ENCODE data around the gene LSM4. TPM values are rescaled to one million over a fixed set of nuclear protein-coding genes. Genes with fewer than 3 reads are reported as not detected.

LSM4 gene
- total and polyA plus RNA-seq, 2 experiments from 2014 or later = 591 to 637 TPM

DNA sequence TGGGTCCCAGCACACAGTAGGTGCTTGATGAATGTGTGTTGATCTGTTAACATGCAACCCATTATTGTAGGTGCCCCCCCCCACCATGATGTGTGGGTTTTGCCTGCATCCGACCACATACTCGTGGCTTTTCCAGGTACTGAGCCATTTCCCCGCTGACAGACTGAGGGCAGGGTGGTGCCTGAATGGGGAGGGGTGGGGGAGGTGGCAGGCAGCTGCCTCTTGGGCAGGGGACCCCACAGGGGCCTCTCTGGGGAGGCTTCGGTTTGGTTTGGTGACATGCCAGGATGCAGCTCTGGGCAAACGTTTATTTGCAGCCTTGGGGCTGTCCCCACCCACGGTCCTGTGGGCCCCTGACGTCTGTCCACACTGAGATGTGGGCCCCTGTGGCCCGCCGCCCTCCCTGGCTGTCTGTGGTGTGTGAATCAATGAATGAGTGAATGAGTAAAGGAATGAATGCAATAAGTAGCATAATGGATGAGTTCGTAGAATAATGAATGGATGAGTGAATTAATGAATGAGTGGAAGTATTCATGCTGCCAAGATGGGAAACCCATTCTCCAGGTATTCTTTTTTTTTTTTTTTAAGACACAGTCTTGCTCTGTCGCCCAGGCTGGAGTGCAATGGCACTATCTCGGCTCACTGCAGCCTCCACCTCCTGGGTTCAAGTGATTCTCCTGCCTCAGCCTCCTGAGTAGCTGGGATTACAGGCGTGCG lies 32.4 kb downstream of the LSM4 start:
- H3K9me3 Mint-ChIP-seq = peaks cover 2% of the 10 kb centered on the region; the same call in 1 of the 3 replicates
- TF ChIP-seq, protein P1, sequence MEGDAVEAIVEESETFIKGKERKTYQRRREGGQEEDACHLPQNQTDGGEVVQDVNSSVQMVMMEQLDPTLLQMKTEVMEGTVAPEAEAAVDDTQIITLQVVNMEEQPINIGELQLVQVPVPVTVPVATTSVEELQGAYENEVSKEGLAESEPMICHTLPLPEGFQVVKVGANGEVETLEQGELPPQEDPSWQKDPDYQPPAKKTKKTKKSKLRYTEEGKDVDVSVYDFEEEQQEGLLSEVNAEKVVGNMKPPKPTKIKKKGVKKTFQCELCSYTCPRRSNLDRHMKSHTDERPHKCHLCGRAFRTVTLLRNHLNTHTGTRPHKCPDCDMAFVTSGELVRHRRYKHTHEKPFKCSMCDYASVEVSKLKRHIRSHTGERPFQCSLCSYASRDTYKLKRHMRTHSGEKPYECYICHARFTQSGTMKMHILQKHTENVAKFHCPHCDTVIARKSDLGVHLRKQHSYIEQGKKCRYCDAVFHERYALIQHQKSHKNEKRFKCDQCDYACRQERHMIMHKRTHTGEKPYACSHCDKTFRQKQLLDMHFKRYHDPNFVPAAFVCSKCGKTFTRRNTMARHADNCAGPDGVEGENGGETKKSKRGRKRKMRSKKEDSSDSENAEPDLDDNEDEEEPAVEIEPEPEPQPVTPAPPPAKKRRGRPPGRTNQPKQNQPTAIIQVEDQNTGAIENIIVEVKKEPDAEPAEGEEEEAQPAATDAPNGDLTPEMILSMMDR (conservative IDR thresholded peaks at IDR 0.05; ENCODE audit: low read depth in 2 of 2) = no peak
- TF ChIP-seq POLR2AphosphoS5 (IDR thresholded peaks at IDR 0.05; ENCODE audit: low read depth) (no peak), ZNF114 (CRISPR knock-in tag; IDR thresholded peaks at IDR 0.05) (no peak), NANOG (IDR thresholded peaks at IDR 0.05; ENCODE audit: borderline replicate concordance) (no peak), JUNB (IDR thresholded peaks at IDR 0.05; ENCODE audit: unreplicated experiment) (no peak), ZNF331 (CRISPR knock-in tag; IDR thresholded peaks at IDR 0.05; ENCODE audit: low read depth) (no peak), STAT1 (IDR thresholded peaks at IDR 0.05; ENCODE audit: unreplicated experiment) (no peak), EZH2 (IDR thresholded peaks at IDR 0.05; ENCODE audit: low read depth, unreplicated experiment) (no peak), EZH2phosphoT487 (IDR thresholded peaks at IDR 0.05; ENCODE audit: unreplicated experiment) (no peak), CREB1 (CRISPR knock-in tag; IDR thresholded peaks at IDR 0.05; ENCODE audit: low read depth) (no peak)
- TF ChIP-seq, protein P2, sequence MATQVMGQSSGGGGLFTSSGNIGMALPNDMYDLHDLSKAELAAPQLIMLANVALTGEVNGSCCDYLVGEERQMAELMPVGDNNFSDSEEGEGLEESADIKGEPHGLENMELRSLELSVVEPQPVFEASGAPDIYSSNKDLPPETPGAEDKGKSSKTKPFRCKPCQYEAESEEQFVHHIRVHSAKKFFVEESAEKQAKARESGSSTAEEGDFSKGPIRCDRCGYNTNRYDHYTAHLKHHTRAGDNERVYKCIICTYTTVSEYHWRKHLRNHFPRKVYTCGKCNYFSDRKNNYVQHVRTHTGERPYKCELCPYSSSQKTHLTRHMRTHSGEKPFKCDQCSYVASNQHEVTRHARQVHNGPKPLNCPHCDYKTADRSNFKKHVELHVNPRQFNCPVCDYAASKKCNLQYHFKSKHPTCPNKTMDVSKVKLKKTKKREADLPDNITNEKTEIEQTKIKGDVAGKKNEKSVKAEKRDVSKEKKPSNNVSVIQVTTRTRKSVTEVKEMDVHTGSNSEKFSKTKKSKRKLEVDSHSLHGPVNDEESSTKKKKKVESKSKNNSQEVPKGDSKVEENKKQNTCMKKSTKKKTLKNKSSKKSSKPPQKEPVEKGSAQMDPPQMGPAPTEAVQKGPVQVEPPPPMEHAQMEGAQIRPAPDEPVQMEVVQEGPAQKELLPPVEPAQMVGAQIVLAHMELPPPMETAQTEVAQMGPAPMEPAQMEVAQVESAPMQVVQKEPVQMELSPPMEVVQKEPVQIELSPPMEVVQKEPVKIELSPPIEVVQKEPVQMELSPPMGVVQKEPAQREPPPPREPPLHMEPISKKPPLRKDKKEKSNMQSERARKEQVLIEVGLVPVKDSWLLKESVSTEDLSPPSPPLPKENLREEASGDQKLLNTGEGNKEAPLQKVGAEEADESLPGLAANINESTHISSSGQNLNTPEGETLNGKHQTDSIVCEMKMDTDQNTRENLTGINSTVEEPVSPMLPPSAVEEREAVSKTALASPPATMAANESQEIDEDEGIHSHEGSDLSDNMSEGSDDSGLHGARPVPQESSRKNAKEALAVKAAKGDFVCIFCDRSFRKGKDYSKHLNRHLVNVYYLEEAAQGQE (IDR thresholded peaks at IDR 0.05; ENCODE audit: unreplicated experiment) = no peak
- TF ChIP-seq, protein P3, sequence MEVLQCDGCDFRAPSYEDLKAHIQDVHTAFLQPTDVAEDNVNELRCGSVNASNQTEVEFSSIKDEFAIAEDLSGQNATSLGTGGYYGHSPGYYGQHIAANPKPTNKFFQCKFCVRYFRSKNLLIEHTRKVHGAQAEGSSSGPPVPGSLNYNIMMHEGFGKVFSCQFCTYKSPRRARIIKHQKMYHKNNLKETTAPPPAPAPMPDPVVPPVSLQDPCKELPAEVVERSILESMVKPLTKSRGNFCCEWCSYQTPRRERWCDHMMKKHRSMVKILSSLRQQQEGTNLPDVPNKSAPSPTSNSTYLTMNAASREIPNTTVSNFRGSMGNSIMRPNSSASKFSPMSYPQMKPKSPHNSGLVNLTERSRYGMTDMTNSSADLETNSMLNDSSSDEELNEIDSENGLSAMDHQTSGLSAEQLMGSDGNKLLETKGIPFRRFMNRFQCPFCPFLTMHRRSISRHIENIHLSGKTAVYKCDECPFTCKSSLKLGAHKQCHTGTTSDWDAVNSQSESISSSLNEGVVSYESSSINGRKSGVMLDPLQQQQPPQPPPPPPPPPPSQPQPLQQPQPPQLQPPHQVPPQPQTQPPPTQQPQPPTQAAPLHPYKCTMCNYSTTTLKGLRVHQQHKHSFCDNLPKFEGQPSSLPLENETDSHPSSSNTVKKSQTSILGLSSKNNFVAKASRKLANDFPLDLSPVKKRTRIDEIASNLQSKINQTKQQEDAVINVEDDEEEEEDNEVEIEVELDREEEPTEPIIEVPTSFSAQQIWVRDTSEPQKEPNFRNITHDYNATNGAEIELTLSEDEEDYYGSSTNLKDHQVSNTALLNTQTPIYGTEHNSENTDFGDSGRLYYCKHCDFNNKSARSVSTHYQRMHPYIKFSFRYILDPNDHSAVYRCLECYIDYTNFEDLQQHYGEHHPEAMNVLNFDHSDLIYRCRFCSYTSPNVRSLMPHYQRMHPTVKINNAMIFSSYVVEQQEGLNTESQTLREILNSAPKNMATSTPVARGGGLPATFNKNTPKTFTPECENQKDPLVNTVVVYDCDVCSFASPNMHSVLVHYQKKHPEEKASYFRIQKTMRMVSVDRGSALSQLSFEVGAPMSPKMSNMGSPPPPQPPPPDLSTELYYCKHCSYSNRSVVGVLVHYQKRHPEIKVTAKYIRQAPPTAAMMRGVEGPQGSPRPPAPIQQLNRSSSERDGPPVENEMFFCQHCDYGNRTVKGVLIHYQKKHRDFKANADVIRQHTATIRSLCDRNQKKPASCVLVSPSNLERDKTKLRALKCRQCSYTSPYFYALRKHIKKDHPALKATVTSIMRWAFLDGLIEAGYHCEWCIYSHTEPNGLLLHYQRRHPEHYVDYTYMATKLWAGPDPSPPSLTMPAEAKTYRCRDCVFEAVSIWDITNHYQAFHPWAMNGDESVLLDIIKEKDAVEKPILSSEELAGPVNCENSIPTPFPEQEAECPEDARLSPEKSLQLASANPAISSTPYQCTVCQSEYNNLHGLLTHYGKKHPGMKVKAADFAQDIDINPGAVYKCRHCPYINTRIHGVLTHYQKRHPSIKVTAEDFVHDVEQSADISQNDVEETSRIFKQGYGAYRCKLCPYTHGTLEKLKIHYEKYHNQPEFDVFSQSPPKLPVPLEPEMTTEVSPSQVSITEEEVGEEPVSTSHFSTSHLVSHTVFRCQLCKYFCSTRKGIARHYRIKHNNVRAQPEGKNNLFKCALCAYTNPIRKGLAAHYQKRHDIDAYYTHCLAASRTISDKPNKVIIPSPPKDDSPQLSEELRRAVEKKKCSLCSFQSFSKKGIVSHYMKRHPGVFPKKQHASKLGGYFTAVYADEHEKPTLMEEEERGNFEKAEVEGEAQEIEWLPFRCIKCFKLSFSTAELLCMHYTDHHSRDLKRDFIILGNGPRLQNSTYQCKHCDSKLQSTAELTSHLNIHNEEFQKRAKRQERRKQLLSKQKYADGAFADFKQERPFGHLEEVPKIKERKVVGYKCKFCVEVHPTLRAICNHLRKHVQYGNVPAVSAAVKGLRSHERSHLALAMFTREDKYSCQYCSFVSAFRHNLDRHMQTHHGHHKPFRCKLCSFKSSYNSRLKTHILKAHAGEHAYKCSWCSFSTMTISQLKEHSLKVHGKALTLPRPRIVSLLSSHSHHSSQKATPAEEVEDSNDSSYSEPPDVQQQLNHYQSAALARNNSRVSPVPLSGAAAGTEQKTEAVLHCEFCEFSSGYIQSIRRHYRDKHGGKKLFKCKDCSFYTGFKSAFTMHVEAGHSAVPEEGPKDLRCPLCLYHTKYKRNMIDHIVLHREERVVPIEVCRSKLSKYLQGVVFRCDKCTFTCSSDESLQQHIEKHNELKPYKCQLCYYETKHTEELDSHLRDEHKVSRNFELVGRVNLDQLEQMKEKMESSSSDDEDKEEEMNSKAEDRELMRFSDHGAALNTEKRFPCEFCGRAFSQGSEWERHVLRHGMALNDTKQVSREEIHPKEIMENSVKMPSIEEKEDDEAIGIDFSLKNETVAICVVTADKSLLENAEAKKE (CRISPR knock-in tag; IDR thresholded peaks at IDR 0.05) = no peak
- TF ChIP-seq, protein P4, sequence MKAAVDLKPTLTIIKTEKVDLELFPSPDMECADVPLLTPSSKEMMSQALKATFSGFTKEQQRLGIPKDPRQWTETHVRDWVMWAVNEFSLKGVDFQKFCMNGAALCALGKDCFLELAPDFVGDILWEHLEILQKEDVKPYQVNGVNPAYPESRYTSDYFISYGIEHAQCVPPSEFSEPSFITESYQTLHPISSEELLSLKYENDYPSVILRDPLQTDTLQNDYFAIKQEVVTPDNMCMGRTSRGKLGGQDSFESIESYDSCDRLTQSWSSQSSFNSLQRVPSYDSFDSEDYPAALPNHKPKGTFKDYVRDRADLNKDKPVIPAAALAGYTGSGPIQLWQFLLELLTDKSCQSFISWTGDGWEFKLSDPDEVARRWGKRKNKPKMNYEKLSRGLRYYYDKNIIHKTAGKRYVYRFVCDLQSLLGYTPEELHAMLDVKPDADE (IDR thresholded peaks at IDR 0.05) = no peak
- DNase-seq (ENCODE audit: low spot score) (no peak), ATAC-seq (no peak)
- Histone ChIP-seq H3F3A (replicated peaks; ENCODE audit: low read depth) (peaks cover 27% of the 10 kb centered on the region), H2AFZ (no peak overlapping the region), H3K36me3 (ENCODE audit: insufficient read depth) (no peaks in the 10 kb centered on the region), H3K79me2 (replicated peaks; ENCODE audit: insufficient read depth) (no peaks in the 10 kb centered on the region; the same call in 1 of the 2 replicates), H3K27ac (ENCODE audit: low read depth) (no peak overlapping the region), H3K9me2 (ENCODE audit: insufficient read depth) (no peaks in the 10 kb centered on the region), H3K4me3 (peak overlapping the region; percentile 92; the same call in 1 of the 2 replicates), H3K4me2 (peak overlapping the region; percentile 94), H3K4me1 (ENCODE audit: insufficient read depth) (peaks cover 52% of the 10 kb centered on the region), H3K27me3 (ENCODE audit: insufficient read depth) (peaks cover 6% of the 10 kb centered on the region; the same call in 1 of the 2 replicates), H4K20me1 (replicated peaks; ENCODE audit: insufficient read depth) (no peaks in the 10 kb centered on the region)
- H3K4me1 Mint-ChIP-seq = peaks cover 42% of the 10 kb centered on the region
- peaks cover 20% of the 10 kb centered on the region for H3K27me3 Mint-ChIP-seq (ENCODE audit: insufficient read depth, low read depth, poor library complexity)
- no peaks in the 10 kb centered on the region for H3K36me3 Mint-ChIP-seq (ENCODE audit: low read depth)
- H3K4me3 Mint-ChIP-seq = peak overlapping the region; percentile 86
- no peak overlapping the region for H3K27ac Mint-ChIP-seq

Data from GM23338 (cell line).